Caki2 (cell line): Measurements from ENCODE around the gene MYO5A. TPM values are rescaled to one million over a fixed set of nuclear protein-coding genes. Genes with fewer than 3 reads are reported as not detected.

ENCODE experiments used
- DNase-seq: peaks from one replicate; pipeline ENCODE4 v3.0.0-alpha.2; 2015; ENCODE audit warnings: low read depth
- in situ Hi-C: cut with HindIII; loops from 2 replicates; pipeline ENCODE4 v1.10.0; 2016; ENCODE audit warnings: low sequenced_read_pairs, low pct_unique_long_range_greater_than_20kb, mixed read lengths
- total RNA-seq: library from RNA; depleted of rRNA; stranded (reverse); fragments of >200 nt; shearing (Covaris generic); gene quantifications from 2 replicates; pipeline ENCODE4 v1.2.3, GENCODE V29; 2014; ENCODE audit warnings: low replicate concordance

Gene MYO5A
- total RNA-seq, 1 experiment from 2014 or later: 3.1 TPM

DNA sequence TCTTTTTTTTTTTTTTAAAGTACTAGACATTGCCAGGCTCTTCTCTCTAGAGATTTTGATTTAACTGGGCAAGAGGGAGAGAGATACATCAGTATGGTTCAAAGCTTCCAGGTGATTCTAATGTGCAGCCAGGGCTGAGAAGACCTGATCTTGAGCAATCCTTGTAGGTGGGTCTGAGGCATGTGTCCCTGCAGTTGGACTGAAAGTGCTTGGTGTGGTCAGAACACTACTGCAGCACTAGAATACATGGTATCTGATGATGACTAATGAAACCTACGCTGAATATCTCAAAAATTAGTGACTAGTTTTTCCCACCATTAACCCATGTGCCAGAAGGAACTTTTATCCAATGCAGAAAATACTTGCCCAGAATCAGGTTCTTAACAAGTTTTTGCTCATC is 198.7 kb downstream of the MYO5A start:
- no peak for DNase-seq
- in situ Hi-C loops: no loop called here

DNA sequence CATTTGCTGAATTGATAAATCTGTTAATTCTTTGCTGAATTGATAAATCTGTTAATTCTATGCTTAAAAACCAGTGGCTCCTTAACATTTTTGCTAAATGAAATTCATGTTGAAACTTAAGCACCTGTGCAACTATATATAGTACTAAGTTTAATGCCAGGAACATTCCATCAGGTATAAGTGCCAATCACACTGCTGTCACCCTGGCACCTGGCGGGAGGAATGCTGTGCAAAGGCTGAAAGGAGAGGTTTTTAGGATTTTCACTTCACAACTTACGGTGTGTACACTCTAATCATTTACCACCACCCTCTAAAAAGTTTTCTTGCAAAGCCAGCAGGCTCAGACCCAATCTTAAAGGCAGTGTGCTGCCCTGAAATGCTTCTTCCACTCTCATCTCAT is 199.5 kb downstream of the MYO5A start:
- DNase-seq: no peak
- in situ Hi-C loops: no loop called here

DNA sequence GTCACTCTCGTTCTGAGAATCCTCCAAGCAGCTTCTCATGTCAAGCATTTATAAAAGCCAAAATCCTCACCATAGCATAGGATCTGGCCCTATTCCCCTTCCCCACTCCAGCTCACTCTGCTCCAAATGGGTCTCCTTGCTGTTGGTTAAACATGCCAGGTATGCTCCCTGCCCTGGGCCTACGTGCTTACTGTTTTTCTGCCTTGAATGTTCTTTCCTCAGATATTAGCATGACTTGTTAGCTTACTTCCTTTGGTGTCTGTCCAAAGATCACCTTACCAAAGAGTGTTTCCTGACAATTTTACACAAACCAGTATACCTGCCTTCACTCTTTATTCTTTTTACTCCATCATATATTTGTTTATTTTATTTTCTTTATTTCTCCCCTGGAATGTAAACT is 200.0 kb downstream of the MYO5A start:
- in situ Hi-C loops: no loop called here

DNA sequence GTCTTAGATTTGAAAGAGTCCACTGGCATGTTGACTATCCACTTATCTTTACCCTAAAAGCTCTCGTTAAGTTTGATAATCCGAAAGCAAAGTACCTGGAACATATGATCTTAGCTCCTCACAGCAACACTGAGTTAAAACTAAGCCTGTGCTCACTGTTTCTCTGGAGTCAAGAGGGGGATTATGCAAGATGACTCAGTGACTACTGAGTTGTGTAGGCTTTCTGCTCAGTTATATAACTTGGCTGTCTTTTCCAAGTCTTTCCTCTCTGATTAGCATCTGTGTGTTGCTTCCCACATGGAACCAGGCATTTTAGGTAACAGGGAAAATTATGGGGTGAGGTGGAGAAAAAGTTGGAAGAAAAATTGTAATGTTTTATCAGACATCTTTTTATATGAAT is 201.9 kb downstream of the MYO5A start:
- in situ Hi-C loops: no loop called here
- DNase-seq: no peak

More for the DNA sequence above, 200.0 kb downstream of the MYO5A start:
- DNase-seq: no peak

DNA sequence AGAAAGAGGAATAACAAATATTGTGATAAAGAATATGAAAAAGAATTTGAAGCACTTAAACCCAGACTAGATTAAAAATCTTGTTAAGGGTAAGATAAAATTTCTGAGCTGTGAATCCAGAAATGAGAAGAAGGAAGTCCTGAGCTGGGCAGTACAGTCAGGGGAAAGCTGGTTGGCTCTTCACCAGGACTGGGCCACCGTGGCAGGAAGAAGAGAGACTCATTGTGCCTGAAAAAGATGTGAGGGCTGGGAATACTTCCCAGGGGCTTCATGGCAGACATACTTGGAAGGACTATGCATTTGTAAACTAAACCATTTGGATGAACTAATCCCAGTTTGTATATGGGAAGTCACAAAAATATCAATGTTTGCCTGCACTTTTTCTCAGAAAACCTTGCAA is 204.6 kb downstream of the MYO5A start:
- no peak for DNase-seq
- in situ Hi-C loops: no loop called here

DNA sequence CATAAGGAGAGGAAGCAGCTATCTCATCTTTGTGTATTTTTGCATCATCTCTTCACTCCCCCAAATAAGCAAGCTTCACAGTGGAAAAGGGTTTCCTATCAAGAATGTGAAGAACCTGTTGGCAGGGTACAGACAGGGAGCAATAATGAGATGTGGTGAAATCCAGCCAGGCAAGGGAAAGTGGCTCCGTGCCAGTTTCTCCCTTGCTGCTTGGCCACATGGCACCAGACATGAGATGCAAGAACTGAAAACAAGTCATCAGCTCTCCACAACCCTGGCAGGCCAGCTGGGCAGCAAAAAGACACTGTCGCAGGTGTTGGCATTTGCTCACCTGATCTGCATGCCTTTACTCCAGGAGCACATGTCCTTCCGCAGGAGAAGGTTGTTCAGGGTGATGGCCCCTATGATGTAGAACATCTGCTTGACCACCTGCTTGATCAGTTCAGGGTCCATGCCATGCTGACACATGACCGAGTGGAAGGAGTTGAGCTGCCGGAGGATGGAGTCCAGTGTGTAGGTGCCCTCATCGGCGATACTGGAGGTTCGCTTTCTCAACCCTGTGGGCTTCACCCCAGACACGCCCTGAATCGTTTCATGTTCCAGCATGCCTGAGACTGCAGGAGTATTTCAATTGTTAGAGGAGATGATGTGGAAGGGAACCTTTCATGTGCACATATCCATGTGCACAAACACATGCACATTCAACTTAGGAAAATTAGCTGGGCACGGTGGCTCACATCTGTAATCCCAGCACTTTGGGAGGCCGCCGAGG is 209.8 kb downstream of the MYO5A start:
- no peak for DNase-seq
- in situ Hi-C loops: no loop called here

DNA sequence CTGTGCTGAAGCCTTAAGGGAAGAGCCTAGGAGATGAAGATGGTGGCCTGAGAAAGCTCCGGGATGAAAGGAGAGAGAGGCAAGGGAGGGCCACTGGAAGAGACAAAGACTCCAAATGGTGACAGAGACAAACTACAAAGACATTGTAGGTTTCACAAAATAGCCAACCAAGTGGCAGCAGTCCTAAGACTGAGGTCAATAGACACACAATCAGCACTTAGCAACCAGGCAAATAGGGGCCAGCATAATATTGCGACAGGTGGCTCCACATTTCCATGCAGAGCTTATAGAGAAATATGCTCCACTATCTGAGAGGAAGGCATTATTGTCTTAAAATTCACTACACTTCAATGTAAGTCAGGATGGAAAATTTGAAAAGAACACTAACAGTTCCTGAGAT is 211.0 kb downstream of the MYO5A start:
- in situ Hi-C loops: no loop called here
- no peak for DNase-seq

DNA sequence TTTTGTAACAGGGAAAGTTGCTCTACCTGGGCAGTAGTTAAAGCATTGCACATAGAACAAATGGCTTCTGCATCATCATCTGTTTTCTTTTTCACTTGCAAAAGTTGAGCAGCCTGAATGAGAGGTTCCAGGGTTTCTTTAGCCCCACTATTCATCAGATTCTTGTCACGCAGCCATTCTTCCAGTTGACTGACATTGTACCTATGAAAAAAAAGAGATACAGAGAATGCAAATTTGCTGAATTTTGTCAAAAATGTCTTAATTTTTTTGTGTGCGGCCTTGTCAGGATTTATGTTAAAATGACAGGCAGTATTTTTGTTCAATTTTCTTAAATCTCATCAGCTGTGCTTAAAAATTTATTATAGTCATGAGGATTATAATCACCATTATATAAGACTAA is 211.7 kb downstream of the MYO5A start:
- no peak for DNase-seq
- in situ Hi-C loops: no loop called here

DNA sequence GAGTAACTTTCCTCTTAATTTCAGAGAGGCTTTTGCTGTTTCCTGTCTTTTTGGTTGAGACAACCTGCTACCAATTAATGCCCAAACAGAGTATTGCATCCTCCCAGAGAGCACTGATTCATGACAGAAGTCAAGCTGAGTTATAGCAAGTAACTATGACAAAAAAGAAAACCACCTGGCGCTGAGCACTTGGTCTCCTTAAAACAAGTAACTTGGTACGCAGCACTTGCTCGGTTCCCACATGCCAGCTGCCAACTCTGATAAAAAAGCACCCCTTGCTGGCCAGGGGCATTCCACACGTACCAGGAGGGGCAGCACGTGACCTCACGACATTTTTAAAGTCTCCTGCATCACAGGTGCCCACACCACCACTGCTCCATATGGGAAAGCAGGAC is 219.5 kb downstream of the MYO5A start:
- DNase-seq: no peak

DNA sequence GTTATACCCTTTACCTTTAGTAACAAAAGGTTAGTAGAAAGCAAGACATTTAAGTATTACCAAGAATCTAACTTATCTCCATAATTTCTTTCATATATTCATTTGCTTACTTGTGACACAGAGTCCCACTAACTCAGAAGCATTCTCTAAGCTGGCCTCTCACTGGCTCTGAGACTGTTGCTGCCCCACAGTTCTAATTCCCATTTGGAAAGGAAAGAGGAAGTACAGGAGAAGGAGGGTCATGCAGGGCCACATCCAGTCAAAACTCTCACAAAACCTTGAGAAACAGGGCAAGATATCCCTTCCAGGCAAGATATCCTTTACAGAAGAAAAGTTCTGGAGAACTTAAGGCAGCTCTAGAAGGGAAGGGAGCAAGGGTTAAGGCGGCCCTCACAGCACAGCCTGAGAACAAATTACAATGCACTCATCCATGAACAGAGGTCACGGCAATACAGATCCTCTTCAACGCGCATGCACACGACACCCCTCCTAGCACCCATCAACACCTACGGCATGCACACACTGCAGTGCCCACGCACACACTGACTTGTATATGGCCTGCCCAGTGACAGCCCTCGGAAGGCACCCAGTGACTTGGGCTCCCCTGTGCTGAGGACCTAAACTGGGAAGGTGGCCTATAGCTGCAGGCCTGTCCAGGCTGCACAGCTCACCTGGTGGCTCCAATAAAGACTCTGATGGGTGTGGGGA is 220.1 kb downstream of the MYO5A start:
- in situ Hi-C loops: no loop called here
- no peak for DNase-seq

More for the DNA sequence above, 219.5 kb downstream of the MYO5A start:
- in situ Hi-C loops: no loop called here

DNA sequence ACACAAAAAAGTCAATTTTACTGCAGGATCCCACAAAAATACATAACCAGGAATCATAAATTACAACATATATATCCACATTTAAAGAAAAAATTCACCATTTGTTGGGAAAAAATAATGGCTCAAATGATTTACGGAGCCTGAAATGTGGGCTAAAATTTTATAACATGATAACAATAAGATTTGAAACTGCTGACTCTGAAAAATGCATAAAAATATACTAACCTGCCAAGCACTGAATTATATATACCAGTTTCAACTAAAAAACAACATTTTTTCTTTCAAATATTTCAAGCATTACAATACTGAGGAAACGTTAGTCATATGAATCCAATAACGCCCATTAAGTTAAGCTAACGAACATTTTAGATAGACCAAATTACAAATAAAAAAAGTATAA is 220.8 kb downstream of the MYO5A start:
- no peak for DNase-seq
- in situ Hi-C loops: no loop called here

DNA sequence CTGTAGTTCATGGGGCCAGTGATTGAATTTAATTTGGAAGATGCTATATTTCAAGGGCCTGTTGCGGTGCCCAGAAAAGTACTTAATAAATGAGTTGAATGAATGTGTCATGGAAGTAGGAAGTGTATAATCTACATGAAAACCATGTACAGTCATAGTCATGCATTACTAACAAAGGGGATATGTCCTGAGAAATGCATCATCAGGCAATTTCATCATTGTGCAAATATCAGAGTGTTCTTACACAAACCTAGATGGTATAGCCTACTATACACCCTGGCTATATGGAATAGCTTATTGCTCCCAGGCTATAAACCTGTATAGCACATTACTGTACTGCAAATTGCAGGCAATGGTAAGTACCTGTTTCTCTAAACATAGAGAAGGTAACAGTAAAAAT is 222.4 kb downstream of the MYO5A start:
- no peak for DNase-seq

DNA sequence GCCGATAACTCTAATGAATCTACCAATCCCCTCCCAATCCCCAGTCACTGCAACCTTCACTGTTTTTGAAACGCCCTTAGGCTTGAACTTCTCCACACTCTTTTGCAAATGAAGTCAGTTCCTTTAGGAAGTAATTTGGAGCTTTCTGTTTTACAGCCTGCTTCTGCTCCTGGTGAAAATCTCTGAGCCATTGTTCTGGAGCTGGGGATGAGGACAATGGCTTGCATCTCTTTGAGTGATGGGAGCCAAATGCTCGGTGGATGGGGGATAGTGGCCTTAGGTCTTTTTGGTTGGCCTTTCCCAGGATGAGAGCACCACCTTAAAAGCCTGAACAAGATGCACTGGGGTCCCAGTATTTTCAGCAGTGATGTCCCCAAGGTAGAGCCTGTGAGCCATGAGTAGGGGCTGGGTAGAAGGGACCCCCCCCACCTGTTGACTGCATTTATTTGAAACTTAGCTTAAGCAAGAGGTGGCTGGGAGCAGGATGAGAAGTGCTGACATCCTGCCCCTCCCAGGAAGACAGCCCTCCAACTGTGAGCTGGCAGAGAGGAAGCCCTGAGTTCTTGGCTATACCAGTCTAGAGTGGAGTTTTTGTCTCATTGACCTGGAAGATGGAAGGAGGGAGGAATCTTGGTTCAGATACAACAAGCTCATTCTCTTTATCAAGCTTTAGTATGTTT is 225.4 kb downstream of the MYO5A start:
- in situ Hi-C loops: no loop called here
- DNase-seq: no peak

More for the DNA sequence above, 222.4 kb downstream of the MYO5A start:
- in situ Hi-C loops: no loop called here

DNA sequence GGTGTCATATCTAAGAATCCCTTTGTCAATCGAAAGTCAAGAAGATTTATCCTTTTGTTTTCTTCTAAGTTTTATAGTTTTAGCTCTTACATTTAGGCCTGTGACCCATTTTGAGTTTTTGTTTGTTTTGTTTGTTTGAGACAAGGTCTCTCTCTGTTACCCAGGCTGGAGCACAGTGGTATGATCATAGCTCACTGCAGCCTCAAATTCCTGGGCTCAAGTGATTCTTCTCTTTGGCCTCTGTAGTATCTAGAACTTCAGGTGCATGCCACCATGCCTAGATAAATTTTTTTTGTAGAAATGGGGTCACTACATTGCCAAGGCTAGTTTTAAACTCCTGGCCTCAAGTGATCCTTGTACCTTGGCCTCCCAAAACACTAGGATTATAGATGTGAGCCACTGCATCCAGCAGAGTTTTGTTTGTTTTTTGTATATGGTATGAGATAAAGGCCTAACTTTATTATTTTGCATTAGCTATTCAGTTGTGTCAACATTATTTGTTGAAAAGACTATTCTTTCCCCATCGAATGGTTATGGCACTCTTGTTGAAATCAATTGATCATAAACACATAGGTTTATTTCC is 227.3 kb downstream of the MYO5A start:
- no peak for DNase-seq
- in situ Hi-C loops: no loop called here

DNA sequence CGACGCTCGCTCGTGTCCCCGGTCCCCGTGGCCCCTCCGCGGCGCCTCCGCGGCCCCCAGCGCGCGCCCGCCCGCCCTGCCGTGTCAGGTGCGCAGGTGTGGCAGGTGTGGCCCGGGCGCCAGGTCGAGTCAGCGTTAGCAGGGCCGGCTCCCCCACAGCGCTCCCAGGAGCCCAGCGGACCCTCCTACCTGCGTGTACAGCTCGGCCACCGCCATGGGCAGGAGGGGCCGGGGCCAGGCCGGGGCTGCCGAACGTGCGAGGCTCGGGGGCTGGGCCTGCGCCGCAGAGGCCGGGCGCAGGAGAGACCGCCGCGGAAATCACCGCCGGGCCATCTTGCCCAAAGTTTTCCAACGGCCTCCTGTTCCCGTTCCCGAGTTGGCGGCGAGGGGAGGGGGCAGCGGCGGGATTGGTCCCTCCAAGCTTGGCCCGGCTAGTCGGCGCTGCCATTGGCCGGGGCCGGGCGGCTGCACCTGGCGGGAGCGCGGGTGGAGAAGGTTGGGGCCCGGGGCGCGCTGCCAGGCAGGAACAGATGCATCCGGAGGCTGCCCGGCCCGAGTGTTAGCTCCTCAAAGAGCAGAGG is 233.2 kb downstream of the MYO5A start, which contains the start of gene MYO5C:
TSS of gene MYO5C (minus strand) at position 384 of the 581 bp plus-strand sequence. CDS start at position 216, 168 bp downstream.
- in situ Hi-C loops: no loop called here
- peak; percentile 54 for DNase-seq

DNA sequence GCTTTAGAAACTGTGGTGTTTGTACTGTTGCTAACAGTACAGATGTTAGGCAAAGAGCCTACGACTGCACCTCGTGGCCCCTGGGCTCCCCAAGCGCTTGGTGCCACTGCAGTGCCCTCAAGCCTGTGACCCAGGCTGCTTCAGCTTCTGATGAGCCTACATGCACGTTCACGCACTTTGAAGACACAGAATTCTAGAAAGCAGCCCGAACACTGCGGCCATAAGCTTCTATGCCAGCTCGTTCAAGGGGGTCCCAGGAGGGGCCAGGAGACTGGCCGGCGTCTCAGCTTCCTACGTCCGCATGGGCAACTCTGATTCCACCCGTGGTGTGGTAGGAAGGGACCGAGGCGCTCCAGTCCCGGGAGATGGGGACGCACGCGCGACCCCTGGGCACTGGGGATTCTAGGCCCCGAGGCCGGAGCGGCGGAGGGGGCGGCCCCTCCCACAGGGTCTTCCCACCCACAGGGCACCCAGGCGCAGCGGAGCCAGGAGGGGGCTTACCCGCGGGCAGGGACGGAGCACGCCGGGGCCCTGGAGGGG is 233.7 kb downstream of the MYO5A start:
- in situ Hi-C loops: no loop called here

DNA sequence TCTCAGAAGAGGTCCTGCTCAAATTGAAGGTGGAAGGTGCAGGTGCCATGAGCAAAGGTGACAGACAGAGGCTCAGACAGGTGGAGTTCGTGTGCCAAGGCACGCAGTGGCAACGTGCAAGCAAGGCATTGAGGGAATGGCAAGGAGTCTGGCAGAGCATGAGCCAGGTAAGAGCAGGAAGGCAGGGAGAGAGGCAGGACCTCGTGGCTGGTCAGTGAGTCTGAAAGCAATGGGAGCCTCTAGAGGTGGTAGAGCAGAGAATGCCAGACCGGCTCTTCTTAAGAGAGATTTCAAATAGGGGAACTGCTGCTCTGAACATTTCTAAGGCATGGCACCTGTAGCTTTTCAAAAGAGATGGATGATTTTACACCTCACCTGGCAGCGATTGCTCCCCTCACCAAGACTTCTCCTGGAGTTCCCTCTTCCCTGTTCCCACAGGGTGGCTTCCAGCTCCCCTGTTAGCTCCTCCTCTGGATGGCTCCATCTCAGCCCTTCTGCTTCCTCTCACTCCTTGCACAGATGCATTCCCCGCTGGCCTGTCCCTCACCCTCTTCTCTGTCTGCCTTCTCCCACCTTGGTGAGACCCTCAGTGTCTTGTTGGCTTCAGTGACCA is 235.8 kb downstream of the MYO5A start:
- no peak for DNase-seq
- in situ Hi-C loops: no loop called here

More for the DNA sequence above, 233.7 kb downstream of the MYO5A start:
- no peak for DNase-seq

DNA sequence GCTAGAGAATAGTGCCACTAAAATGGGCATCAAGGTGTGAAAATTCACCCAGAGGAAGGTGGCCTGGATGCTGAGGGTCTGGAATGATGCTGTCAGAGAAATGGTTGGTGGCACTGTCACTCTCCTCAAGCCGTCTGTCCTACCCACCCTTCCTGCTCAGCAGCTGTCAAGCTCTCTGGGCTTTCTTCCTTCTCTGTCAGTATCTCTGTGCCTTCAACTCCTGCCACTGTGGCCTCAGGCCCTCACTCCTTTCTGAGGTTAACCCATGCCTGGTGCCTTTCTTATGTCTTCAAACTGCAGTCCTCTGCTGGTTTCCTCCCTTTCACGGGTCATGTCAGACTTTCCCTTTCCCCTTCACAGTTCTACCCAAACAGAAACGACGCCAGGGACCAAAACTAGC is 237.5 kb downstream of the MYO5A start:
- in situ Hi-C loops: no loop called here
- DNase-seq: no peak
